ENCODE results near the gene UBAC2. TPM values are rescaled to one million over a fixed set of nuclear protein-coding genes. Genes with fewer than 3 reads are reported as not detected.

UBAC2 gene
- polyA plus RNA-seq, 12 donors: 55.0 to 125 (median 89.2) TPM; not detected in 1

DNA sequence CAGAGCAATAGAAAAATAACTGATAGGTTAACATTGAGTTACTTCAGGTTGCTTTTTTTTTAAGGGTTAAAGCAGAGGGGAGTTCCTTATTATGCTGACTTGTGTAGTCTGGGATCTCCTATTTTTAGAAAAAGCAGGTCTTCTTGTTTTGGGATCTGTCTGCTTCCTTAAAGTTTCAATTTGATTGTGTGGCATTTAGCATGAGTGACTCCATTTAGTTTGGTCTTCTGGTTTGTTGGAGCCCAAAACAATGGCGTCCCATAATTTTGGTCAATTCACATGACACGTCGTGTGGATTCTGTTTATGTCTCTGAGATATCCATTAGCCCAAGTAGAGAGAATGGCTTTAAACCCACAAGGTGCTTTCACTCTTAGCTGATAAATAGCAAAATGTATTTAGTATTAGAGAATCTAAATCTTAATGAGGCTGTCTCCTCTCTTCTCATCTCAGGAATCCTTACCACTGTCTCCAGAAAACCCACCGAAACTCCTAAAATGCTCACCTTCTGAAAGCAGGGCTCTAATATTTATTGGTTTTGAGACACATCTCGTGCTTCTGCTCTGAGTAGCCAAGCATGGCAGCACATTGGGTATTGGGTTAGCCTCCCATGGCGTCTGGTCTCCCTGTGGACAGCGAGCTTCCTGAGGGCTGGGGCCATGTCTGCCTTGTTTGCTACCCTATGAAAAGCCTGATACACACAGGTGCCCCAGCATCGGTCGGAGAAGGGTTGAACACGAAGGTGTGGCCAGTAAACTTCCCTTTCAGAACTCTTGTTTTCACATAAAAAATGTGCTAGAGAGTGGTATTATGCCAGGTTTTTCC lies 173.7 kb downstream of the UBAC2 start:
- DNase-seq: no peak

DNA sequence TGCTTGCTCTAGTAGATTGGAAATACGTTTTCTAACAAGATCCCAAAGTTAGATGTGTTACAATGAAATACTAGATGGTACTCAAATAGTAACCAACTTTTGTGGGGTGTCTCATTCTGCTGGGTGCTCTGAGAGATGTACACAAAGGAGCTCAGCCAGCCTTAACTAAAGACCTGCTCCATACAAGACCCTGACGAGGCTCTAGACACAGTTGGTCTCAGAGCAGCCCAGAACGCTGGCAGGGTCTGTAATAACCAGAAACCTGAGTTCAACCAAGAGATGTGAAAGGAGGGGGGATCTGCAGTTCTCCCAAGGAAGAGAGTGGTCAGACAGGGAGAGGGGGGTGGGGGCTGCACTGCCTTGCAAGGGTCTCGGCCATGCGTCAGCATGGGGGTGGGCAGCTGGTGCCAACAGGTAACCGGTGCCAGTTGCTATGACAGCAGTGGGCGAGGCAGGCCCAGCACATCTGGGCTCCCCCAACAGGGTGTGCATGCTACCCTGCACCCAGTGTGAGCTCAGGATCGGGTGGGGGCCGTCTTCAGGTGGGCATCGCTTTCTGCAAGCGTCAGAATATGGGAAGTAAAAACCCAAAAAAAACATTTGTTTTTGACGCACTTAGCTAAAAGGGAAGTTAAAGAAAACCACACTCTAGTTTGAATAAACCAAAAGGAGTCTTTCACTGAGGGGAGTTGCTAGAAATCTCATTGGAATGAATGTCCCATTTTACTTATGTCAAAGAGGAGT lies 174.5 kb downstream of the UBAC2 start:
- no peak for DNase-seq

DNA sequence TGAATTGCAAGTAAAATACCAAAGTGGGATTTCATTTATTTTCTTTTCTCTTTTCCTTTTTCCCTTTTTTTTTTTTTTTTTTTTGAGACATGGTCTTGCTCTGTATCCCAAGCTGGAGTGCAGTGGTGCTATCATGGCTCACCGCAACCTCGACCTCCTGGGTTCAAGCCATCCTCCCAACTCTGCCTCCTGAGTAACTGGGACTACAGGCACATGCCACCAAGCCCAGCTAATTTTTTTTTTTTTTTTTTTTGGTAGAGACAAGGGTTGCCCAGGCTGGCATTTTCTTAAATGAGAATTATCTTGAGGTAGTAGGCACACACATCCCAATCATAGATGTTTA lies 175.1 kb downstream of the UBAC2 start:
- DNase-seq: no peak

DNA sequence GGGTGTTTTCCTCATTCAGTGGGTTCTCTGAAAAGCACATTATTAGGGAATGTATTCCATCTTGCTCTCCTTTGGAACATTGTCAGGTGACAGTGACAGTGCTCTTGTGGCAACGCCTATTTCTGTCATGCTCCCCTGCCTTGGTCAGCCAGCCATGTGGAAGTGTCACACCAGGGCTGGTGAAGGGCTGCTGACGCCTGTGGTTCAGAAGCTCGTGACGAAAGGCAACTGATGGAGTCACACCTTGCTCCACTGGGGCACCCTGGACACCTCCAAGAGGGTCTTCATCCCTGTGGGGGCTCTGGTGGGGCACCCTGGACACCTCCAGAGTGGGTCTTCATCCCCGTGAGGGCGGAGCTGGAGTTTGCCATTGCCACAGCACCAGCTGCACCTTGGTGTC lies 175.5 kb downstream of the UBAC2 start:
- no peak for DNase-seq

DNA sequence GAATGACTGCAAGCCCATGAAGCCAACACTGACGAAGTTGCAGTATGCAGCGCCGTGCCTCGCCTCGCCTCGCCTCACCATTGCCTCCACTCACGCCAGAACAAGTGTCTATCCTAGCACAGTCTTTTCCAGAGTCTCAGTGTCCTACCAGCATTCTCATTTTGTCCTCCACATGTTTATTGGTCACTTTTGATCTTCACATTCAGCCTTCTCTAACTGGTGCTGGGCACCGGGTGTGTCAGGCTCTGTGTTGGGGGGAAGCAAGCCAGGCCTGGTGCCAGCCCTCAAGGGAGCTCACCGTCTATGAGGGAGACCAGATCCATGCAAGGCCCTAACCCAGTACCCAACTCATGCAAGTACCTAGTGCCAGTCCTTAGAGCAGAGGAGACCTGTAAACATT lies 176.3 kb downstream of the UBAC2 start:
- DNase-seq: no peak

DNA sequence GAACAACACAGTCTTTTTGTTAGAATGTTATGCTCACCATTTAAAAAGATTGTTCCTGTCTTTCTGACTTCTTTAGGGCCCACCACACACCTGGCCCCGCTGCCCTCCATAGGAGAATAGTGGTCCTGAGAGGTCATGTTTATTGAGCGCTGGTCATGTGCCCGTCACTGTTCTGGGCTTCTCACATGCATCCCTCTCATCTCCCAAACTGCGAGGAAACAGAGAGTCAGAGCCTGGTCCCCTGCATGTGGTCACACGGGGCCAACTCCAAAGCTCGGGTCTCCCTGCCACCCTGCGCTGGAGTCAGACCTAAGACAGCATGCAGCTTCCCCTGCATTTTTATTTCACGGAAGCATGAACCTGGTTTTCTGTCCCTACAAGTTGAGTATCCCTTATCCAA lies 177.0 kb downstream of the UBAC2 start:
- no peak for DNase-seq

DNA sequence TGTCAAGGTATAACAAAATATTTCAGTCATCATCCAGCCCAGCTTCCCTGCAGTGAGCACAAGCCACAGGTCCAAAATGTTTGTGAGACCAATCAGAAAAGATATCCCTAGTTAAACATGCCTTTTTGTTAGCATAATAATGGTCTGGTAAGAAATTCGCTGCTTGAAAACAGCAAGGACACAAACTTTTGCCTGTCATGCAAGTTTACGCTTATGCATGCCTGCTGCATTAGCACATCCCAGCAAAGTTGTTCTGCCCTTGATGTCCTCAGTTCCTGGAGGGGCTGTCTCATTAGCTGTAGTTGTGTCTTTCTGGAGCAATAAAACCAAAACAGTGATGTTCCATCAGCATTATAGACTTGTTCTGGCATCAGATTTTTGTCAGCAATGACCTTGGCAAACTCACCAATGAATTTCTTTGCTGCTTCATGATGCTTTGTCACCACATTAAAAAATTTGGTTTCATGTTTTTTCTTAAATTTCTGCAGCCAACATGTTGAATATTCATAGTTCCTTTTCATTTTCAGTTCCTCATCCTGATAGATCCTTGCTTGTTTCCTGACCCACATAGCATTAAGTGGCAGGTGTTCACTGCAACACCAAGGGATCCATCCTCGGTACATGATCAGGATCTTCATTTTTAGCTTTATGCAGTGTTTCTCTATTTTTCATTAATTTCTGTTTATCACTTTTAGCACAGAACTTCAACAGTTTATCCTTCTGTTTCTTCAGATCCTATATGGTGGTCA lies 178.5 kb downstream of the UBAC2 start:
- no peak for DNase-seq

DNA sequence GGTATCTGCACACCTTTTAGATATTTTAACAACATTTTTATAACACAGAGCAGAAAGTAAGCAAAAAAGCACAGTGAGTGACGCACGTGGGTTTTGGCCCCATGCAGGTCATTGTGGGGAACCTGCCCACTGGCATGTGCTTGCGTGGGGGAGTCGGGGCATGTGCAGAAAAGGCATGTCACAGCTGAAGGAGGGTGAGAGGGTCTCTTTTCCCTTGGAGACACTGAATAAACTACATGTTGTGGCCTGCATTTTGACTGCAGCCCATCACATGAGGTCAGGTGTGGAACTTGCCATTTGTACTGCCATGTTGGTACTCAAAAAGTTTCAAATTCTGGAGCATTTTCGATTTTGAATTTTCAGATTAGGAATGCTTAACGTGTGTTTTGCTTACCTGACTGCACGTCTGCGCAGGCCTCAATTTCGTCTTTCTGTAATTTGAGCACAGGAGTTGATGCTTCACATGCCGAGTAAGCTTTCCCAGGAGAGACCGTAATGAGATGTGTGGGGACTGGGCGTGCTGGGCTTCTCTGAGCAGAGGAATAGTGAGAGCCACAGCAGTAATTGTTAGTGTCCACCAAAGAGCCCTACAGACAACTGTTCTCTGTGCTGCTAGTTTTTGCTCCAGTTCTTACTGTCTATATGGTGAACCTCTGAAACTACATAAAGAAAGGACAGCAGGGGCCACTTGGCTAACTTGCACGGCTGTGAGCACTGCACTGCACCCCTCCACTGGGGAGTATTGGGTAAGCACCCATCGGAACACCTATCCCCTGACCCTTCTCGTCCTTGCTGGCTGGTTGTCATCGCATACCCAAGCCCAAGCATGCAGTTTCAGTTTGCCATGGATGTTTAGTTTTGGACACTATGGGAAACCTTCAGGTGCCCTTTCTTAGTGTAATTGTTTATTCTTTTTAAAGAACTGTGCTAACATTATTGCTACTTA lies 179.5 kb downstream of the UBAC2 start:
- DNase-seq: no peak

DNA sequence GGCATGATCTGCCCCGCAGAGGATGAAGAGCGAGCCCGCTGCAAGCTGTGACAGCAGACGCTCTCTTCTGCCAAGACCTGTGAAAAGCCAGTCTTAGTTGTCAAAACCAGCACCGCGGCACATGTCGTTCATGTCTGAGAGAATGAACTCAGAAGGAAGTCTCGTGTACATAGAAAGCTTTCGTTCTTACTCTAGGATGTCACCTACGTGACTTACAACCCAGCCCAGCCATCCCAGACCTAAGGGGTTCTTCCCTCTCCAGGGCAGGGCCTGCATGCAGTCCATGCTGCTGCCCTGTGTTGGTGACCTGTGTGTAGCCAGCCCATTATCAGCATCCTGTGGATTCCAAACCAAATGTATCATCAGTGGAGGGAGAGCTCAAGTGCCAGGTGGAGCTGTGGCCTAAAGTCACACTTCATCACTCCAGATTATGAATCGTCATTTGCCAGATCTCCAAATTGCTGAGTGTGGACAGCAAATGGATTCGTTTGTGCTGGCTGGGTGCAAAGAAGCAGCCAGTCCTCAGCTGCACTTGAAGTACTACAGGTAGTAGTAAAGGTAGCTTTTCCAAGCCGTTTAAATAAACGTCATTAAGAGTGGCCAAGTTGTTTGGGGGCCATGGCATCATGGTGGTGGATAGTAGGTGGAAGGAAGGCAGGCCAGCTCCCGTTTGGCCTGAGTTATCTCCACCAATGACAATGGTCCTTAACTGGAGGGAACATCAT lies 180.4 kb downstream of the UBAC2 start:
- no peak for DNase-seq

DNA sequence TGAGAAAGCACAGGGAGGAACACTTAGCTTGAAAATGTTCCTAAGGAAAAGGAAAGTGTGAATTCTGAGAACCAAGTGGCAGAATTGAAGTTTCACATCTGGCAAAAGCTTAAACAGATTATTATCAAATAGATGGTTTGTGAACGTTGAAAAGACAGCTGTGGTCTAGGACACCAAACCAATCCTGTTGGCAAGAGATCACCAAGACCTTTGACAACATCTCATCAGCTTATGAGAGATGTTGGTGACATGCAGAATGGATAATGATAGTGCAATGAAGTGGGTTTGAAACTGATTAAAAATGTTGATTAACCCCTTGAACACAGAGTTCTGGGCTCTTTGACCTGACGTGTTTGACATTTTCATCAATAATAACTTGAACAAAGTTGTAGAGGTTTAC lies 181.1 kb downstream of the UBAC2 start:
- DNase-seq: no peak

DNA sequence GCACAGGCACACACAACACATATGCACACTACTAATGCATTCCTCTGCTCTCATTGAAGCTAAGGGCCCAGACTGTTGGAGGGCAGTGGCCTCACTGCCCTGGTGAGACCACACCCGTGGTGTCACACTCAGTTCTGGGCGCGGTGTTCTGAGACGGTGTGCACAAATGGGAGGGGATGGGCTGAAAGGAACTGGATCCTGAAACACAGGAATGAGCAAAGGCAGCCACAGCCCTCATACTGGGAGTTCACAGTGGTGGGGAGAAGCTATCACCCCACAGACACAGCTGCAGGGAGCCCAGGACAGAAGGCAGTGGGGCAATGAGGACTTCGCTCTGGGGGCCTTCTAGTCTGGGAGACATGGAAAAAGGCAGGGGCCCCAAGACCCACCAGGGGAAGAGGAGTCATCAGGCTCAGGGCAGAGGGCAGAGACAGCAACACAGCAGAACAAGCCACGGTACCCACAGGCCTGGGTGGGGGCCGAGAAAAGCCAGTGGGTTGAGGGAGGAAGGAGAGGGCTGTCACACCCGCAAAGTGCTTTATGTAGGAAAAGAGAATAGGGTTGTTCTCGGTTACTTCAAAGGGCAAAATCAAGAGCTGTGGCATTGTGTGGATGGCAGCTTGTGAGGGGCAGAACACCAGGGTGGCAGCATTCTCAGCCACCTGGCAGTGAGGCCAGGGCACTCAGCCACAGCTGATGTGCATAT lies 181.9 kb downstream of the UBAC2 start:
- DNase-seq: no peak

DNA sequence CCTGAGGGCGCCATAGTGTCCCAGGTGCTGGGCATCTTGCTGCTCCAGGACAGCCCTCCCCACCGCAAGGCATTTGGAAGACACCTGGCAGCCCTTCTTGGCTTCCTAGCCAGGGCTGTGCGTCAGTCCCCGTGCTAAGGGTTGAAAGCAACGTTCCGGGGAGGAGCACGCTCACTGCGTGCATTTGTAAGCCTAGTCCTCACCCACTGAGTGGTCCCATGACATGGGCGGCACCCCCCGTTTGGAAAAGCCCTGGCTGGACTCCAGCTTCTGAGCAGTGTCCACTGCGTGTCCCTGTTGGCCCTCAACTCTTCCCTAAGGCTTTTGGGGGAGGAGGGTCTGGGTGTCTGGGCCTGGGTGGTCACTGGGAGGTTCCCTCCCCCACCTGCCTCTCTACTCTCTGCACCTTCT lies 182.9 kb downstream of the UBAC2 start:
- no peak for DNase-seq

DNA sequence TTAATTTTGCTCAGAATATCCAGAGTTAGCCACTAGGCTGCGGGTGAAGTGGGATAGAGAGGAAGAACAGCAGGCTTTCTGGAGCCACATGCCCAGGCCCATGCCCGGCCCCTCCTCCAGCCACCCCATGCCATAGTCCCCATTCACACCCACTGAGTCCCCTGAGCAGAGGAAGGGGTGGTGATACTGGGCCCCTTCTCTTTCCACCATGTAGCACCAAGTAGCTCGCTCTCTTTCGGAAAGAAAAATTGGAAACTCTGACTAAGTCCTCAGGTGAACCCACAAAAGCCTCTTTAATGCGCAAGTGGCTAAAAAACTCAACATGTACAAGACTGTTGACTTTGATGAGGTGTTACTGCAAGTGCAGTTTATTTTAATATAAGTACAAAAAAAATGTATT lies 183.3 kb downstream of the UBAC2 start:
- DNase-seq: no peak

DNA sequence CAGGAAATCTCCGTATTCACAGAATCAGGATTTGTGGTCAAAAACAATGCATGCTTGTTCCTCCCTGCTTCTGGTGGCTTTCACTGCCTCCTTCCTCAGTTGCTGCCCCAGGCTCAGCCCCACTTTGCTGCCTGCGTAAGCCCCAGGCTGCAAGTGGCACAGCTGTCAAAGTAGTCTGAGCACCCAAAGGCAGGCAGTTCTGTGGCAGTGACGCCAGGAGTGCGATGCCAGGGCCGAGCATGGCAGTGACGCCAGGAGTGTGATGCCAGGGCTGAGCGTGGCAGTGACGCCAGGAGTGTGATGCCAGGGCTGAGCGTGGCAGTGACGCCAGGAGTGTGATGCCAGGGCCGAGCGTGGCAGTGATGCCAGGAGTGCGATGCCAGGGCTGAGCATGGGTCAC lies 183.8 kb downstream of the UBAC2 start:
- no peak for DNase-seq

DNA sequence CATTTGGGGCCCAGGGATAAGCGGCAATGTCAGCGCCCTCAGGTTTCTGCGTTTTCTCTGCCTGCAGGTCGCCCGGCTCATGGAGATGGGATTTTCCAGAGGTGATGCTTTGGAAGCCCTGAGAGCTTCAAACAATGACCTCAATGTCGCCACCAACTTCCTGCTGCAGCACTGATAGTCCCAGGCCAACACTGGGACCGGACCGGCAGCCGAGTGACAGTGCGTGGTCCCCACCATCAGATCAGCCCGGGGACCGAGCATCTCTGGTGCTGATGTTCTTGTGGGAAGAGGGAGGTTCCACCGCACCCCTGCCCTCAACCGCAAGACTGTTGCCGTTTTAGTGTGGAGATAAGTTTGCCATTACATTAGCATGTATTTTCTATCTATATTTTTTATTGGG lies 184.5 kb downstream of the UBAC2 start:
- no peak for DNase-seq

DNA sequence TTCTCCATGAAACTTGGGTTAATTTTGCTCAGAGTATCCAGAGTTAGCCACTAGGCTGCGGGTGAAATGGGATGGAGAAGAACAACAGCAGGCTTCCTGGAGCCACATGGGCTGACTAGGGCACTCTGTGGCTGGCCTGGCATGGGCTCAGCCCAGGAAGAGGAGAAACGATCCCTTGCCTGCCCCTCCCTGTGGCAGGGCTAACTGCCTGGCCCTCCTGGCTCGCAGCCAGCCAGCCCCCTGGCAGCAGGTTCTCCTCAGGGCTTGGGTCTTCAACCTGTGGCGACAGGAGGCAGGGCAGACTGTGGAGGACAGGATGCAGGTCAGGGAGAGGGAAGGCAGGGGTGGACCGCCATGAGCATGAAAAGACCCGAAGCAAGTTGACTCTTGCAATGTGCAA lies 185.3 kb downstream of the UBAC2 start:
- DNase-seq: no peak

DNA sequence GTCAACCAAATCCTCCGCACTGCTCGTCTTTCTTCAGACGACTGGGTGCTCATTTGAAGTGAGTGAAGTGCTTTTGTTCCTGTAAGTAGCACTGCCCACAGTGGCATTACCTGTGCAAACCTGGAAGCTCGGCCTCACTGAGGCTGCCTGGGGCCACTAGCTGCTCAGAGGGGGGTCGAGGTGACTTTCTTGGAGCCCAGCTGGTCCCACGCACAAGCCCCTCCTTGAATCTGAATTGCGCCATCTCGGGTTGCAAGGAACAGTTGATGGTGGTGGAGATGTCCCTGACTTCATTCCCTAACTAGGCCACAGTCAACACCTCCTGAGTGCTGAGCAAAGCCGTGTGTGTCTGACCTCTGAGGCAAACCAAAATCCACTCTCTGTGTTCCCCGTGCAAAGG lies 185.8 kb downstream of the UBAC2 start:
- DNase-seq: no peak

DNA sequence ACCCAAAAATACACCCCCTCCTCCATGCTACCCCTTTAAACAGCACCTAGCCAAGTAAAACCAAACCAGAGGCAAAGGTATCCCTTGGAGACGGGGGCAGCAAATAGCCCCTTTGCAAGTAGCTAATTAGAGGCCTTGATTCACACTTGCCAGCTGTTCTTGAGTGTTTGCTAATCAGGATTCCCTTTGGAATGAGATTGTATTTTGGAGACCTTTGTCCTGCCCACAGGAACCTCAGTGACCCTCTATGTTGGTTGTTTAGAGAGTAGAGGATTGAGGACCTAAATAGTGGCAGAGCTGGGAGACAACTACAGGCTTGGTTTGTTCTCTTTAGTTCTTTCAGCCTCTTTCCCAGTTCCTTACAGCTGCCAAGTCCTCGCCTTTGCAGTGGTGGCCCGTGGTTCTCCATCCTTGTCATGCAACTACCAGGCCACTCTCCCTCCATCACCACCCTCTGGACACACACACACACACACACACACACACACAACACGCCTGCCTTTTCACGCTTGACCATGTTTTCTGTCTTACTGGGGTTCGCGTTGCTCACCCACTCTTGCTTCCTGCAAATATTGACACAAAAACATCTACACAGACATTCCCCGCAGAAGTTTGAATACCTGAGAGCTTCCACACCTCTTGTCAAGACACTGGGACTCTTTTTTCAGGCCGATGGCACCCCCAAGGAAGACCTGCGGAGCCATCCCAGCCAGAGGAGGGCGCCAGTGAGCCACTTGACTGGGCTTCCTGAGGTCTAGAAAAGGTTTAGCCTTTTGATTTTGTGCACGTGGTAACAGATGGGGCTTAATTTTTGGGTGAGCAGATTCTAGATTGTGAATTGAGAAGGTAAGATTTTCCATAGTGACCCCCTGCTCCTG lies 186.5 kb downstream of the UBAC2 start:
- DNase-seq: no peak

DNA sequence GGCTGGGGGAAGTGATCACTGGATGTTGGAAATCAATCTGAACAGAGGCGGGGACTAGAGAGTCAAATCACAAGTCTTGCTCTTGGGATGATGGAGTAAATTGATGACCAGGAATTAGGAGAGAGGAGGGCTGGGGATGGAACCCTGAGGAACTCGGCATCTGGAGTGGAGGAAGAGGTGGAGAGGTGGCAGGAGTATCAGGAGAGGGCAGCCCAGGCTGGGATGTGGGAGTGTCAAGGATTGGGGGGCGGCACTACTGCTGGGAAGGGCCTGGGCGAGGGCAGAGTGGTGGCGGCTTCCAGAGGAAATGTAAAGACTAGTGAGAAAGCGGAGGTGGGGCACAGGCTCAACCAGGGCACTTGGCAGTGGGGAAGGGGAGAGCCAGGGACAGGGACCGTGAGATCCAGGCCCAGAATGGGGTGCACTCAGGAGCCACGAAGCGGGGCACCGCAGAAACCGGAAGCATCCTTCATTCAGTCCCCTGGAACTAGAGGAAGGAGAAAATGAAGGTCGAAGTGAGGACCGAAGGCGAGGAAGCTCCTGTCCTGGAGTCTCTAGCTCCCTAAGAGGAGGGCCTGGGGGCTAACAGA lies 187.8 kb downstream of the UBAC2 start:
- no peak for DNase-seq
